VCaP (cell line): ENCODE data around the gene DAND5.

Experiments used
- H3K27ac ChIP-seq: fragments of 450-650 bp; 2 replicates; pipeline ENCODE4 v1.5.1; 2017
- CTCF ChIP-seq: fragments of 450-650 bp; conservative IDR thresholded peaks from 2 replicates; pipeline ENCODE4 v1.5.1; 2017; ENCODE audit warnings: mild to moderate bottlenecking, moderate library complexity

Gene DAND5

DNA sequence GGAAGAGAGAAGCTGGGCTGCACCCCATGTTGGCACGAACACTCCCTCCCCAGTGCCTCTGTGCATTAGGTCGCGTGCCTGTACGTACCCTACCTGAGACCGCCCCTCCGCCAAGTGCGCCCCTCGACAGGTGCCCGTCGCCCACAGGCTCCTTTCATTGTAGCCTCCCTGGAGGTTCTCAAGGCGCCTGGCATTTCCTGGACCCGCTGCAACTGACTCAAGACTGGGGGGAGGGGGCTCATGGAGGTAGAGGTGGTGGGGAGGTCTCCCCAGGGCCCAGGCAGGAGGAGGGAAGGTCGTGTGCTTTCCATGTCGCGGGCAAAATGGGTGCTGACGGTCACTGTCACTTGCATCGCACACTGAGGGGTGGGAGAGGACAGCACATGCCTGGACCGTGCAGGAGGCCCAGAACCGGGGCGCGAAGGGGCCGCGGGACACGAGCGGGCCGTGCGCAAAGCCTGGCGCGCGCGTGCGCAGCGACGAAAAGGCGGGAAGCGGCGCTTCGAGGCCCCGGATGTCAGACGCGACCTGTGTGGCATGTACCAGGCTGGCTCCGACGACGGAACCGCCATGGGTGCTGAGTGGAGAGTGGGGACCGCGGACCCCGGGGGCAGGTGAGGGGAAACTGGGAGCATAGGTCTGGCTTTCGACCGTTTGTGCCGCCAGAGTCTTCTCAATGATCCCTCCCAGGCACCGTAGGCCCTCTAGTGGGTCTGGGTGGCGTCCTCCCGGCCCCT, 42.4 kb downstream of the DAND5 start:
- peak; percentile 18; the same call in 1 of the 2 replicates for TF ChIP-seq CTCF
- H3K27ac ChIP-seq = peak overlapping the region; percentile 100

GRCh38 chr19:13012390-13012689, 43.0 kb downstream of the DAND5 start:
- no peak; the same call in 1 of the 2 replicates for TF ChIP-seq CTCF
- H3K27ac ChIP-seq = peak overlapping the region; percentile 100

DNA sequence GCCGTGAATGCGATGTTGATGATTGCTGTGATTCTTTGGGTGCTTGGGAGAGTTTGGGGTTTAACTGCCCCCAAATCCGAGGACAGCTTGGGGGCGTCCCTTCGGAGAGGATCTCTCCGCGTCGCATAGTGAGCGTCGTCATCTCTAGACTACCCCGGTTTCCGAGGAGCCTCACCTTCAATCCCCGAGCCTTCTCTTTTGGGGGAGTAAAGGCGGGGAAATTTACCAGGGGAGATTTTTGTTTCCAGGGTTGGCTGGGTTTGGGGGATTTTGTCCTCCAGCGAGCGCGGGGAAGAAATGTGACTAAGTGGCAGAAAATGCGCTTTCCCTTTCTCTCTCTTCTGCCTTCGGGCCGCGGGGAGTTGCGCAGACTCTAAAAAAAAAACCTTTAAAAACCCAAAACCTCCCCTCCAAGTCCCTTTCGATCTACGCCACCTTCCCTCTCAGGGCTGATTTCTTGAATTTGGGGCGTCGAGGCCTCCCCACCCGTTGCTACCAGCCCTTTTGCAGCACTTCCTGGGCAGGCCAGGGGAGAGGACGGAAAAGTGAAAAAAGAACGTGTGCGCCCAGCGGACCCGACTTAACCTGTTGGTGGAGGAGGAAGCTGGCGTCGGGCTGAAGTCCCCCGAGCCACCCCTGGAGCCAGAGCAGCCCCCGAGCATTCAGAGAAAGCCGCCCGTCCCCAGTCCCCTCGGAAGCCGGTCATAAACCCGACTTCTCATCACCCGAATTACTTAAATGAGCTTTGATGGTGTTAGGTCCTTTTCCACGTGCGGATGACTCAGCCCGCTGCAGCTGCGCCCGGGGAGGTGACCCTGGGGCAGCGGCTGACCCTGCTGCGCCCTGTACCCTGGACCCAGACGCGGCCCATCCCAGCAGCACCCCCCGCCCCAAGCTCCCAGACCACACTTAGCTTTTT, 43.6 kb downstream of the DAND5 start:
- H3K27ac ChIP-seq = peak overlapping the region; percentile 100
- TF ChIP-seq CTCF = no peak

- H3K27ac ChIP-seq = peak overlapping the region; percentile 100
Measured at GRCh38 chr19:13013649-13014048, 44.3 kb downstream of the DAND5 start.

DNA sequence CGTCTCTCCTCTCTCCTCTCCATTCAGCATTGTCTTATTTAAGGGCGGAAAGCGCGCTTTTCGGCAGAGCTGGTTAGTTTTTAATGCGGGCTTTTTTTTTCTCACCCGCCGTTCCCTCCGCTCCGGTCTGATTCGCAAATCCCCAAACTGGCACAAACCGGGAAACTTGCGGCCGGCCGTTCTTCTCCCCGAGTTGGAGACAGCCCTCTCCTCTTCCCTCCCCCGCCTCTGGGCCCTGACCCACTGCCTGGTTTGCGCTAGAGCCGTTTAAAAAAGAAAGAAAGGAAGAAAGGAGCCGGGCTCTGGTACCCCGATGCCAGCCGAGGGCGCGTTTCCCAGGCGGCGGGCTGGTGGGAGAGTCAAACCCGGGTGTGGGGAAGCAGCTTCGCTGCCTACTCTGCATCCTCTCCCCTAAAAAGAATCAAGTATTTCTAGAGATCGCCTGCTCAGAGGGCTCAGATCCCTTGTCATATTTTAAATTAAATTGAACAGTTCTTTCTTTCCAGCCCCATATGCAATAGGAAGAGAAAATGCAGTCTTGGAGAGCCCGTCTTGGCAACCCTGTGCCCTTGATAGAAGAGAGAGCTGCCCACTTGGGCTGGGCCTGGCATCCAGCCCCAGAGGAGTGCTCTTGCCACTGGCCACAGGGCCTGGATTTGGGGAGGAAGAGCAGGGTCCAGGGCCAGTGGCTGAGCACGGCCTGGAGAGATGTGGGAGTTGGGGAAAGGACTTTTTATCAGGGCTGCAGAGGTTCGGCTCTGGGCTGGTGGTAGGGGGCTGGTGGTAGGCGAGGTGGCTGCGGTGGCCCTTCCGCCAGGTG, 44.9 kb downstream of the DAND5 start:
- peak overlapping the region; percentile 100 for H3K27ac ChIP-seq
- TF ChIP-seq CTCF = no peak

More at GRCh38 chr19:13013649-13014048, 44.3 kb downstream of the DAND5 start:
- no peak for TF ChIP-seq CTCF

- TF ChIP-seq CTCF = no peak
- peak overlapping the region; percentile 100 for H3K27ac ChIP-seq
Measured at GRCh38 chr19:13014921-13015280, 45.5 kb downstream of the DAND5 start.
